T-helper 1 cell treated with Interleukin-12 subunit alpha and Interleukin-12 subunit beta and Interleukin-4 antibody, amounts not matched to agents 30 μg/mL and 1 μg/mL, for 36 hours (primary cell): ENCODE results near the gene TGFB3.

Experiments
- H3K27ac Mint-ChIP-seq: one replicate; pipeline ENCODE4 v1.8.0; 2021; ENCODE audit warnings: mild to moderate bottlenecking, mixed read lengths
- H3K27me3 Mint-ChIP-seq: one replicate; pipeline ENCODE4 v1.8.0; 2021; ENCODE audit warnings: low read depth, mixed read lengths
- H3K36me3 Mint-ChIP-seq: one replicate; pipeline ENCODE4 v1.8.0; 2021; ENCODE audit warnings: low read depth, mixed read lengths
- H3K4me1 Mint-ChIP-seq: one replicate; pipeline ENCODE4 v1.8.0; 2021; ENCODE audit warnings: low read depth, mixed read lengths
- H3K4me3 Mint-ChIP-seq: one replicate; pipeline ENCODE4 v1.8.0; 2021; ENCODE audit warnings: mild to moderate bottlenecking, moderate library complexity, mixed read lengths
- H3K9me3 Mint-ChIP-seq: one replicate; pipeline ENCODE4 v1.8.0; 2021; ENCODE audit warnings: mixed read lengths

The TGFB3 gene

GRCh38 chr14:75980856-75981255 is 939 bp downstream of the TGFB3 start:
- Mint-ChIP-seq H3K4me3 (peak overlapping the region; percentile 85), H3K27ac (no peak overlapping the region), H3K9me3 (no peaks in the 10 kb centered on the region), H3K27me3 (peaks cover 20% of the 10 kb centered on the region), H3K4me1 (peaks cover 25% of the 10 kb centered on the region), H3K36me3 (no peaks in the 10 kb centered on the region)

GRCh38 chr14:75979648-75980565 is 1.9 kb downstream of the TGFB3 start:
- Mint-ChIP-seq H3K4me3 (no peak overlapping the region), H3K4me1 (peaks cover 21% of the 10 kb centered on the region), H3K27ac (no peak overlapping the region), H3K36me3 (no peaks in the 10 kb centered on the region), H3K27me3 (peaks cover 20% of the 10 kb centered on the region), H3K9me3 (no peaks in the 10 kb centered on the region)

- no peaks in the 10 kb centered on the region for H3K36me3 Mint-ChIP-seq
- no peaks in the 10 kb centered on the region for H3K9me3 Mint-ChIP-seq
- H3K27me3 Mint-ChIP-seq, result peaks cover 13% of the 10 kb centered on the region
- no peak overlapping the region for H3K27ac Mint-ChIP-seq
- peaks cover 21% of the 10 kb centered on the region for H3K4me1 Mint-ChIP-seq
- no peak overlapping the region for H3K4me3 Mint-ChIP-seq
Measured at GRCh38 chr14:75979071-75979571, 2.7 kb downstream of the TGFB3 start.

GRCh38 chr14:75978249-75978731 is 3.5 kb downstream of the TGFB3 start:
- Mint-ChIP-seq H3K4me1 (peaks cover 21% of the 10 kb centered on the region), H3K9me3 (no peaks in the 10 kb centered on the region), H3K27me3 (peaks cover 5% of the 10 kb centered on the region), H3K4me3 (no peak overlapping the region), H3K36me3 (no peaks in the 10 kb centered on the region), H3K27ac (no peak overlapping the region)

- Mint-ChIP-seq H3K4me1 (peaks cover 21% of the 10 kb centered on the region), H3K9me3 (no peaks in the 10 kb centered on the region), H3K27ac (no peak overlapping the region), H3K27me3 (no peaks in the 10 kb centered on the region), H3K36me3 (no peaks in the 10 kb centered on the region), H3K4me3 (no peak overlapping the region)
Measured at GRCh38 chr14:75977582-75977943, 4.2 kb downstream of the TGFB3 start.

GRCh38 chr14:75976826-75977581 is 4.8 kb downstream of the TGFB3 start:
- H3K9me3 Mint-ChIP-seq, result no peaks in the 10 kb centered on the region
- H3K27me3 Mint-ChIP-seq, result no peaks in the 10 kb centered on the region
- H3K4me3 Mint-ChIP-seq, result no peak overlapping the region
- no peaks in the 10 kb centered on the region for H3K36me3 Mint-ChIP-seq
- H3K27ac Mint-ChIP-seq, result no peak overlapping the region
- peaks cover 21% of the 10 kb centered on the region for H3K4me1 Mint-ChIP-seq

- no peaks in the 10 kb centered on the region for H3K4me1 Mint-ChIP-seq
- H3K27me3 Mint-ChIP-seq, result no peaks in the 10 kb centered on the region
- H3K27ac Mint-ChIP-seq, result no peak overlapping the region
- no peak overlapping the region for H3K4me3 Mint-ChIP-seq
- no peaks in the 10 kb centered on the region for H3K9me3 Mint-ChIP-seq
- no peaks in the 10 kb centered on the region for H3K36me3 Mint-ChIP-seq
Measured at GRCh38 chr14:75972801-75973421, 8.9 kb downstream of the TGFB3 start.

- Mint-ChIP-seq H3K4me1 (no peaks in the 10 kb centered on the region), H3K27ac (no peak overlapping the region), H3K36me3 (no peaks in the 10 kb centered on the region), H3K4me3 (no peak overlapping the region), H3K9me3 (no peaks in the 10 kb centered on the region), H3K27me3 (no peaks in the 10 kb centered on the region)
Measured at GRCh38 chr14:75971509-75971908, 10.3 kb downstream of the TGFB3 start.

GRCh38 chr14:75970989-75971388 is 10.8 kb downstream of the TGFB3 start:
- H3K27me3 Mint-ChIP-seq, result no peaks in the 10 kb centered on the region
- no peak overlapping the region for H3K27ac Mint-ChIP-seq

GRCh38 chr14:75969891-75970290 is 11.9 kb downstream of the TGFB3 start:
- H3K36me3 Mint-ChIP-seq, result no peaks in the 10 kb centered on the region
- H3K4me1 Mint-ChIP-seq, result no peaks in the 10 kb centered on the region
- H3K4me3 Mint-ChIP-seq, result no peak overlapping the region
- no peaks in the 10 kb centered on the region for H3K9me3 Mint-ChIP-seq
- H3K27ac Mint-ChIP-seq, result no peak overlapping the region
- H3K27me3 Mint-ChIP-seq, result no peaks in the 10 kb centered on the region

More at GRCh38 chr14:75970989-75971388, 10.8 kb downstream of the TGFB3 start:
- Mint-ChIP-seq H3K4me3 (no peak overlapping the region), H3K9me3 (no peaks in the 10 kb centered on the region), H3K4me1 (no peaks in the 10 kb centered on the region), H3K36me3 (no peaks in the 10 kb centered on the region)

- Mint-ChIP-seq H3K36me3 (no peaks in the 10 kb centered on the region), H3K4me1 (no peaks in the 10 kb centered on the region), H3K4me3 (no peak overlapping the region), H3K27ac (no peak overlapping the region), H3K9me3 (no peaks in the 10 kb centered on the region), H3K27me3 (no peaks in the 10 kb centered on the region)
Measured at GRCh38 chr14:75969126-75969525, 12.7 kb downstream of the TGFB3 start.

GRCh38 chr14:75968456-75968855 is 13.3 kb downstream of the TGFB3 start:
- no peak overlapping the region for H3K27ac Mint-ChIP-seq
- H3K36me3 Mint-ChIP-seq, result no peaks in the 10 kb centered on the region
- H3K9me3 Mint-ChIP-seq, result no peaks in the 10 kb centered on the region
- no peaks in the 10 kb centered on the region for H3K4me1 Mint-ChIP-seq
- no peak overlapping the region for H3K4me3 Mint-ChIP-seq
- H3K27me3 Mint-ChIP-seq, result no peaks in the 10 kb centered on the region

- Mint-ChIP-seq H3K4me1 (no peaks in the 10 kb centered on the region), H3K36me3 (no peaks in the 10 kb centered on the region), H3K4me3 (no peak overlapping the region), H3K9me3 (no peaks in the 10 kb centered on the region), H3K27me3 (no peaks in the 10 kb centered on the region), H3K27ac (no peak overlapping the region)
Measured at GRCh38 chr14:75967866-75968265, 13.9 kb downstream of the TGFB3 start.

- Mint-ChIP-seq H3K9me3 (no peaks in the 10 kb centered on the region), H3K27me3 (no peaks in the 10 kb centered on the region), H3K36me3 (no peaks in the 10 kb centered on the region), H3K4me1 (no peaks in the 10 kb centered on the region), H3K4me3 (no peak overlapping the region), H3K27ac (no peak overlapping the region)
Measured at GRCh38 chr14:75961662-75962061, 20.1 kb downstream of the TGFB3 start.
